Suppressor macrophage treated with lipopolysaccharide for 4 hours (primary cell): ENCODE results near the gene SLC9A9.
"Not testable (repeated sequence)": the region's sequence is repeated elsewhere in the genome, so short reads cannot be mapped to it uniquely, and the experiment has no call there.

ENCODE experiments used
- DNase-seq: peaks from one replicate; pipeline ENCODE4 v3.0.0-alpha.2; 2020

Gene SLC9A9

GRCh38 chr3:143808030-143808429 is 40.2 kb downstream of the SLC9A9 start:
- no peak for DNase-seq

- peak; percentile 68 for DNase-seq
Observed at GRCh38 chr3:143806038-143806437, 42.2 kb downstream of the SLC9A9 start.

- not testable (repeated sequence) for DNase-seq
Observed at GRCh38 chr3:143805476-143805875, 42.8 kb downstream of the SLC9A9 start.

- DNase-seq: not testable (repeated sequence)
Observed at GRCh38 chr3:143801046-143801445, 47.2 kb downstream of the SLC9A9 start.

- DNase-seq: not testable (repeated sequence)
Observed at GRCh38 chr3:143798151-143798550, 50.1 kb downstream of the SLC9A9 start.

GRCh38 chr3:143795874-143796273 is 52.4 kb downstream of the SLC9A9 start:
- no peak for DNase-seq

GRCh38 chr3:143794793-143795462 is 53.3 kb downstream of the SLC9A9 start:
- DNase-seq: no peak

GRCh38 chr3:143793971-143794370 is 54.3 kb downstream of the SLC9A9 start:
- no peak for DNase-seq

- DNase-seq: no peak
Observed at GRCh38 chr3:143791386-143791785, 56.9 kb downstream of the SLC9A9 start.

- no peak for DNase-seq
Observed at GRCh38 chr3:143786219-143787191, 61.8 kb downstream of the SLC9A9 start.

- DNase-seq: no peak
Observed at GRCh38 chr3:143784446-143784845, 63.8 kb downstream of the SLC9A9 start.

GRCh38 chr3:143783851-143784370 is 64.4 kb downstream of the SLC9A9 start:
- DNase-seq: no peak

- DNase-seq: peak; percentile 73
Observed at GRCh38 chr3:143775459-143775858, 72.8 kb downstream of the SLC9A9 start.

- no peak for DNase-seq
Observed at GRCh38 chr3:143771939-143772338, 76.3 kb downstream of the SLC9A9 start.

- no peak for DNase-seq
Observed at GRCh38 chr3:143771258-143771657, 77.0 kb downstream of the SLC9A9 start.

- no peak for DNase-seq
Observed at GRCh38 chr3:143770391-143770790, 77.9 kb downstream of the SLC9A9 start.

GRCh38 chr3:143769616-143770015 is 78.7 kb downstream of the SLC9A9 start:
- DNase-seq: no peak

GRCh38 chr3:143764840-143765239 is 83.4 kb downstream of the SLC9A9 start:
- DNase-seq: no peak

- DNase-seq: no peak
Observed at GRCh38 chr3:143763564-143764162, 84.6 kb downstream of the SLC9A9 start.

- no peak for DNase-seq
Observed at GRCh38 chr3:143757691-143758090, 90.6 kb downstream of the SLC9A9 start.

- DNase-seq: no peak
Observed at GRCh38 chr3:143755978-143756377, 92.3 kb downstream of the SLC9A9 start.

GRCh38 chr3:143754090-143754489 is 94.2 kb downstream of the SLC9A9 start:
- no peak for DNase-seq

GRCh38 chr3:143753456-143753855 is 94.8 kb downstream of the SLC9A9 start:
- no peak for DNase-seq
